ENCODE measurements around the gene ATRNL1.

DNA sequence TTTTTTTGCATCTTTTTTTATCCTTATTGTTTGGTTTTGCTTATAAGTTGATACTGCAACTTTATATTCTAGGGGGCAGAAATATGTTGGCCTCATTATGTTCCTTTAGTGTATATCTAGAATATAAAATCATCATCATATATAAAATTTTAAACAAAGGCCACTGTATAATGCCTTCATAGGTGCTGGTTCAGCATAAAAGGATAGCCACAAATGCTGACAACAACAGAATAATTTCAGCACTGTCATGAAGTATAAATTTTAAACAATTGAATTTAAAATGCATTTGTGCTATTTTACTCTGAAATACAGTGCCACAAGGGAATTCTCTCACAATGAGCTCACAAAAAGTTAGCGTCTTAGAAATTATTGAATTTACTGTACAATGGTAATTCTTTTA lies 285.9 kb downstream of the ATRNL1 start:
- TF ChIP-seq TAF1 (IDR thresholded peaks at IDR 0.05; ENCODE audit: low read depth) (no peak), SMC3 (conservative IDR thresholded peaks at IDR 0.05; ENCODE audit: poor library complexity) (no peak), POLR2AphosphoS5 (IDR thresholded peaks at IDR 0.05) (no peak)
- TF ChIP-seq, protein P1, sequence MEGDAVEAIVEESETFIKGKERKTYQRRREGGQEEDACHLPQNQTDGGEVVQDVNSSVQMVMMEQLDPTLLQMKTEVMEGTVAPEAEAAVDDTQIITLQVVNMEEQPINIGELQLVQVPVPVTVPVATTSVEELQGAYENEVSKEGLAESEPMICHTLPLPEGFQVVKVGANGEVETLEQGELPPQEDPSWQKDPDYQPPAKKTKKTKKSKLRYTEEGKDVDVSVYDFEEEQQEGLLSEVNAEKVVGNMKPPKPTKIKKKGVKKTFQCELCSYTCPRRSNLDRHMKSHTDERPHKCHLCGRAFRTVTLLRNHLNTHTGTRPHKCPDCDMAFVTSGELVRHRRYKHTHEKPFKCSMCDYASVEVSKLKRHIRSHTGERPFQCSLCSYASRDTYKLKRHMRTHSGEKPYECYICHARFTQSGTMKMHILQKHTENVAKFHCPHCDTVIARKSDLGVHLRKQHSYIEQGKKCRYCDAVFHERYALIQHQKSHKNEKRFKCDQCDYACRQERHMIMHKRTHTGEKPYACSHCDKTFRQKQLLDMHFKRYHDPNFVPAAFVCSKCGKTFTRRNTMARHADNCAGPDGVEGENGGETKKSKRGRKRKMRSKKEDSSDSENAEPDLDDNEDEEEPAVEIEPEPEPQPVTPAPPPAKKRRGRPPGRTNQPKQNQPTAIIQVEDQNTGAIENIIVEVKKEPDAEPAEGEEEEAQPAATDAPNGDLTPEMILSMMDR (IDR thresholded peaks at IDR 0.05; ENCODE audit: poor library complexity, severe bottlenecking), result no peak
